HEK293 (cell line): ENCODE data around the gene MTG1.
"Not testable (repeated sequence)": the region's sequence is repeated elsewhere in the genome, so short reads cannot be mapped to it uniquely, and the experiment has no call there.

ENCODE experiments used
- CTCF ChIA-PET: fragments of 350-600 bp; formaldehyde crosslinking; extraction: SDS; loops from one replicate; lab custom pipeline; 2021; ENCODE audit warnings: antibody characterized with exemption; lab: Yijun Ruan, JAX
- POLR2A ChIA-PET: fragments of 300-600 bp; formaldehyde crosslinking; extraction: SDS; loops from one replicate; lab custom pipeline; 2020; ENCODE audit warnings: antibody characterized with exemption, inconsistent platforms; lab: Yijun Ruan, JAX
- H3K27ac ChIP-seq: fragments of 200-500 bp; sonication (Bioruptor generic); 2 replicates; pipeline ENCODE4 v1.5.1; 2014; ENCODE audit warnings: low read depth, low read length, control low read depth, inconsistent platforms; ENCODE audit errors: extremely low read depth
- H3K36me3 ChIP-seq, 2 experiments: fragments of 200-500 bp in 1 of 2; sonication (Bioruptor generic) in 1 of 2; 1 replicate in 1 of 2; 2 replicates in 1 of 2; pipeline ENCODE4 v1.5.1; 2014 to 2017; ENCODE audit warnings: inconsistent platforms in 2 of 2, low read length in 2 of 2; ENCODE audit not compliant: control insufficient read depth in 2 of 2, insufficient read depth in 1 of 2
- H3K4me1 ChIP-seq: fragments of 200-500 bp; sonication (Bioruptor generic); 2 replicates; pipeline ENCODE4 v1.5.1; 2014; ENCODE audit warnings: mild to moderate bottlenecking, low read length, inconsistent platforms; ENCODE audit not compliant: control insufficient read depth, insufficient read depth
- H3K4me3 ChIP-seq: 2 replicates; pipeline ENCODE4 v1.5.1; 2011; ENCODE audit warnings: low read depth, mild to moderate bottlenecking, control low read depth, low read length, moderate library complexity
- H3K9me3 ChIP-seq: fragments of 200-500 bp; sonication (Bioruptor generic); 2 replicates; pipeline ENCODE4 v1.5.1; 2014; ENCODE audit warnings: low read depth, low read length, inconsistent platforms; ENCODE audit not compliant: control insufficient read depth, insufficient read depth
- FEZF1 ChIP-seq: fragments of 450-650 bp; formaldehyde crosslinking; IDR thresholded peaks from 2 replicates; pipeline ENCODE4 v1.5.1; 2016; ENCODE audit warnings: missing biosample characterization, missing genetic modification characterization
- HOXA7 ChIP-seq: sonication (generic); formaldehyde crosslinking; IDR thresholded peaks from 2 replicates; pipeline ENCODE4 v1.8.1; 2022; ENCODE audit warnings: missing genetic modification reagents, borderline replicate concordance
- KLF8 ChIP-seq: fragments of 450-650 bp; formaldehyde crosslinking; IDR thresholded peaks from 2 replicates; pipeline ENCODE4 v1.5.1; 2016; ENCODE audit warnings: missing biosample characterization, missing genetic modification characterization
- PBX3 ChIP-seq: sonication (generic); formaldehyde crosslinking; IDR thresholded peaks from 2 replicates; pipeline ENCODE4 v1.8.1; 2022; ENCODE audit warnings: mild to moderate bottlenecking, moderate library complexity, missing genetic modification reagents
- SP2 ChIP-seq: fragments of 450-650 bp; formaldehyde crosslinking; IDR thresholded peaks from 2 replicates; pipeline ENCODE4 v1.5.1; 2016; ENCODE audit warnings: missing biosample characterization, missing genetic modification characterization
- ZNF138 ChIP-seq: fragments of 450-650 bp; formaldehyde crosslinking; IDR thresholded peaks from 2 replicates; pipeline ENCODE4 v1.5.1; 2016; ENCODE audit warnings: missing biosample characterization, missing genetic modification characterization, borderline replicate concordance
- ZNF18 ChIP-seq: fragments of 450-650 bp; formaldehyde crosslinking; IDR thresholded peaks from 2 replicates; pipeline ENCODE4 v1.5.1; 2016; ENCODE audit warnings: missing biosample characterization, missing genetic modification characterization
- ZNF223 ChIP-seq: fragments of 450-650 bp; formaldehyde crosslinking; IDR thresholded peaks from 2 replicates; pipeline ENCODE4 v1.5.1; 2016; ENCODE audit warnings: missing biosample characterization, missing genetic modification characterization
- ZNF391 ChIP-seq: fragments of 450-650 bp; formaldehyde crosslinking; IDR thresholded peaks from 2 replicates; pipeline ENCODE4 v1.5.1; 2016; ENCODE audit warnings: low read depth, missing biosample characterization, missing genetic modification characterization, borderline replicate concordance
- ZNF404 ChIP-seq: fragments of 450-650 bp; formaldehyde crosslinking; IDR thresholded peaks from 2 replicates; pipeline ENCODE4 v1.5.1; 2017; ENCODE audit warnings: missing biosample characterization, missing genetic modification characterization
- ZNF473 ChIP-seq: fragments of 450-650 bp; formaldehyde crosslinking; IDR thresholded peaks from 2 replicates; pipeline ENCODE4 v1.5.1; 2017; ENCODE audit warnings: missing biosample characterization, missing genetic modification characterization
- ZNF530 ChIP-seq: fragments of 450-650 bp; formaldehyde crosslinking; IDR thresholded peaks from 2 replicates; pipeline ENCODE4 v1.5.1; 2016; ENCODE audit warnings: low read depth, missing biosample characterization, missing genetic modification characterization
- ZNF549 ChIP-seq: fragments of 450-650 bp; IDR thresholded peaks from 2 replicates; pipeline ENCODE4 v1.5.1; 2018; ENCODE audit warnings: missing biosample characterization, missing genetic modification characterization, mild to moderate bottlenecking, inconsistent platforms, moderate library complexity
- ZNF677 ChIP-seq: fragments of 450-650 bp; IDR thresholded peaks from 2 replicates; pipeline ENCODE4 v1.5.0; 2018; ENCODE audit warnings: missing biosample characterization, mild to moderate bottlenecking, missing genetic modification characterization, moderate library complexity
- ZNF76 ChIP-seq: fragments of 450-650 bp; formaldehyde crosslinking; IDR thresholded peaks from 2 replicates; pipeline ENCODE4; 2016; ENCODE audit warnings: low read depth, missing biosample characterization, missing genetic modification characterization, borderline replicate concordance
- TF ChIP-seq, protein P1 (sequence below): fragments of 450-650 bp; formaldehyde crosslinking; conservative IDR thresholded peaks from 2 replicates; pipeline ENCODE4 v1.5.1; 2016; ENCODE audit warnings: low read depth, missing biosample characterization, missing genetic modification characterization
- TF ChIP-seq, protein P2 (sequence below): fragments of 450-650 bp; formaldehyde crosslinking; IDR thresholded peaks from 2 replicates; pipeline ENCODE4 v1.5.1; 2016; ENCODE audit warnings: missing biosample characterization, missing genetic modification characterization

Gene MTG1

GRCh38 chr10:133366130-133366478 is 27.9 kb upstream of the MTG1 start (continued):
- no peak for TF ChIP-seq ZNF223 (tag by site-specific recombination)

DNA sequence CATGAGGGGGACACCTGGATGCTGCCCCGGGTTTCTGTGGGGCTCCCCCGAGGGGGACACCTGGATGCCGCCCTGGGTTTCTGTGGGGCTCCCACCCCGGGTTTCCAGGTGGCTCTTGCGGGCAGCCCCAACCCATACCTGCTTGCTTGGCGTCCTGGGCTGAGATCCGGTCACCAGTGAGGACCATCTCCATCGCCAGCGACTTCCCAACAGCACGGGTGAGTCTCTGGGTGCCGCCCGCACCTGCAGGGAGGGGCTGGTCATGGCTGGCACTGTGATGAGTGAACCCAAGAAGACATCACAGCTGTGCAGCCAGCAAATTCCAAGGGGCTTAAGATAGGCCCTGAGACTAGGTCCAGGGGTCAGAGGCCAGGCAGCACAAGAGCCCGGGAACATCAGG is 27.2 kb upstream of the MTG1 start:
- ChIA-PET CTCF (interaction anchor here (0.9 kb wide), 1 partner anchor 10 kb away, joined by 4 read pairs; no protein-coding TSS in a partner anchor), POLR2A (no interaction called here)
- TF ChIP-seq ZNF138 (tag by site-specific recombination) (no peak), ZNF530 (tag by site-specific recombination) (no peak), ZNF391 (no peak), PBX3 (CRISPR knock-in tag) (no peak), ZNF473 (no peak), HOXA7 (CRISPR knock-in tag) (no peak), ZNF18 (tag by site-specific recombination) (no peak), ZNF677 (tag by site-specific recombination) (no peak), FEZF1 (tag by site-specific recombination) (no peak), ZNF549 (tag by site-specific recombination) (no peak), ZNF76 (tag by site-specific recombination) (no peak), SP2 (tag by site-specific recombination) (no peak), KLF8 (tag by site-specific recombination) (no peak), ZNF404 (tag by site-specific recombination) (no peak)
- TF ChIP-seq, protein P1, sequence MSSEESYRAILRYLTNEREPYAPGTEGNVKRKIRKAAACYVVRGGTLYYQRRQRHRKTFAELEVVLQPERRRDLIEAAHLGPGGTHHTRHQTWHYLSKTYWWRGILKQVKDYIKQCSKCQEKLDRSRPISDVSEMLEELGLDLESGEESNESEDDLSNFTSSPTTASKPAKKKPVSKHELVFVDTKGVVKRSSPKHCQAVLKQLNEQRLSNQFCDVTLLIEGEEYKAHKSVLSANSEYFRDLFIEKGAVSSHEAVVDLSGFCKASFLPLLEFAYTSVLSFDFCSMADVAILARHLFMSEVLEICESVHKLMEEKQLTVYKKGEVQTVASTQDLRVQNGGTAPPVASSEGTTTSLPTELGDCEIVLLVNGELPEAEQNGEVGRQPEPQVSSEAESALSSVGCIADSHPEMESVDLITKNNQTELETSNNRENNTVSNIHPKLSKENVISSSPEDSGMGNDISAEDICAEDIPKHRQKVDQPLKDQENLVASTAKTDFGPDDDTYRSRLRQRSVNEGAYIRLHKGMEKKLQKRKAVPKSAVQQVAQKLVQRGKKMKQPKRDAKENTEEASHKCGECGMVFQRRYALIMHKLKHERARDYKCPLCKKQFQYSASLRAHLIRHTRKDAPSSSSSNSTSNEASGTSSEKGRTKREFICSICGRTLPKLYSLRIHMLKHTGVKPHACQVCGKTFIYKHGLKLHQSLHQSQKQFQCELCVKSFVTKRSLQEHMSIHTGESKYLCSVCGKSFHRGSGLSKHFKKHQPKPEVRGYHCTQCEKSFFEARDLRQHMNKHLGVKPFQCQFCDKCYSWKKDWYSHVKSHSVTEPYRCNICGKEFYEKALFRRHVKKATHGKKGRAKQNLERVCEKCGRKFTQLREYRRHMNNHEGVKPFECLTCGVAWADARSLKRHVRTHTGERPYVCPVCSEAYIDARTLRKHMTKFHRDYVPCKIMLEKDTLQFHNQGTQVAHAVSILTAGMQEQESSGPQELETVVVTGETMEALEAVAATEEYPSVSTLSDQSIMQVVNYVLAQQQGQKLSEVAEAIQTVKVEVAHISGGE (tag by site-specific recombination): no peak
- TF ChIP-seq, protein P2, sequence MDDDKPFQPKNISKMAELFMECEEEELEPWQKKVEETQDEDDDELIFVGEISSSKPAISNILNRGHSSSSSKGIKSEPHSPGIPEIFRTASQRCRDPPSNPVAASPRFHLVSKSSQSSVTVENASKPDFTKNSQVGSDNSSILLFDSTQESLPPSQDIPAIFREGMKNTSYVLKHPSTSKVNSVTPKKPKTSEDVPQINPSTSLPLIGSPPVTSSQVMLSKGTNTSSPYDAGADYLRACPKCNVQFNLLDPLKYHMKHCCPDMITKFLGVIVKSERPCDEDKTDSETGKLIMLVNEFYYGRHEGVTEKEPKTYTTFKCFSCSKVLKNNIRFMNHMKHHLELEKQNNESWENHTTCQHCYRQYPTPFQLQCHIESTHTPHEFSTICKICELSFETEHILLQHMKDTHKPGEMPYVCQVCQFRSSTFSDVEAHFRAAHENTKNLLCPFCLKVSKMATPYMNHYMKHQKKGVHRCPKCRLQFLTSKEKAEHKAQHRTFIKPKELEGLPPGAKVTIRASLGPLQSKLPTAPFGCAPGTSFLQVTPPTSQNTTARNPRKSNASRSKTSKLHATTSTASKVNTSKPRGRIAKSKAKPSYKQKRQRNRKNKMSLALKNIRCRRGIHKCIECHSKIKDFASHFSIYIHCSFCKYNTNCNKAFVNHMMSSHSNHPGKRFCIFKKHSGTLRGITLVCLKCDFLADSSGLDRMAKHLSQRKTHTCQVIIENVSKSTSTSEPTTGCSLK (tag by site-specific recombination): no peak
- peaks cover 0 to 81% of the 10 kb centered on the region in 2 experiments; a peak in 2 of 3 replicates for H3K36me3 ChIP-seq
- H3K9me3 ChIP-seq: no peaks in the 10 kb centered on the region
- H3K27ac ChIP-seq: no peak overlapping the region
- H3K4me1 ChIP-seq: no peaks in the 10 kb centered on the region
- H3K4me3 ChIP-seq: no peak overlapping the region

- CTCF ChIA-PET: interaction anchor here (0.9 kb wide), 1 partner anchor 9 kb away, joined by 4 read pairs; no protein-coding TSS in a partner anchor
- H3K9me3 ChIP-seq, H3K27ac ChIP-seq, H3K4me1 ChIP-seq, POLR2A ChIA-PET, H3K4me3 ChIP-seq: not testable (repeated sequence)
- peaks cover 0 to 74% of the 10 kb centered on the region in 2 experiments; a peak in 2 of 3 replicates for H3K36me3 ChIP-seq
Observed at GRCh38 chr10:133367461-133367860, 26.5 kb upstream of the MTG1 start.
